8988T (cell line): ENCODE data around the gene RSPO1.
A peak's percentile ranks its signal among the peaks of the same experiment; 100 is the strongest.
"Not testable (repeated sequence)": the region's sequence is repeated elsewhere in the genome, so short reads cannot be mapped to it uniquely, and the experiment has no call there.

Source experiments
- DNase-seq: peaks from one replicate; pipeline ENCODE4 v3.0.0; 2011

The RSPO1 gene

GRCh38 chr1:37612186-37612585 is 22.5 kb downstream of the RSPO1 start:
- DNase-seq: no peak

GRCh38 chr1:37609994-37610393 is 24.7 kb downstream of the RSPO1 start:
- no peak for DNase-seq

- no peak for DNase-seq
These were observed 25.7 kb downstream of the RSPO1 start for GRCh38 chr1:37609002-37609401.

DNA sequence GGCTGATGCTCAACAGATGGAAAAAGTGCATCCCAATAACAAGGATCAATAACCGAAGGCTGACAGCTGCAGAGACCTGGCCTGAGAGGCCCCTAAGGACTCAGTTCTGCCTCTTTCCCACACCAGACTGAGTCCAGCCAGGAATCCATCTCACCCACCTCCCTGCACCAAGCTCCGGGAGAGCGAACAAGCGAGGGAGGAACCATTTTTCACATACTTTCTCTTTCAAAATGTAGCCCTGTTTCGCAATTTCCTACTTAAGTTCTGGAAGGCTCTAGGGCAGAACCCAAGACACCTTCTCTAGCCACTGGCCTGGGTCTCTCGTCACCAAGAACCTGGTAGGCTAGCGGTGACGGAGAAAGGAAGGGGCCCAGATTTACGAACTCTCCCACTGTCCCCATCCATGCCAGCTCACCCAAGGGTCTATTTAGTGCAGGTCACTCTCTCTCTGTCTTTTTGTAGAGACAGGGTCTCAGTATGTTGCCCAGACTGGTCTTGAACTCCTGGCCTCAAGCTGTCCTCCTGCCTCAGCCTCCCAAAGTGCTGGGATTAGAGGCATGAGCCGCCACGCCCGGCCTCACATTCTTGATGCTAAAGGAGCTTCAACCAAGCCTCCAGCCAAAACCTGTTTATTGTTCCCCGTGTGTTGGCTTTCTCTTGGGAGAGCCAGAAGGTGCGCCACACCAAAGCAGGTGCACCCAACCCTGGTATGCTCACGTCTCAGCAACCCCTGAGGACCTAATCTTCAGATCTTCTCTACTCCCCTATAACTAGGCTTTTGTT is 28.0 kb downstream of the RSPO1 start:
- DNase-seq: no peak

DNA sequence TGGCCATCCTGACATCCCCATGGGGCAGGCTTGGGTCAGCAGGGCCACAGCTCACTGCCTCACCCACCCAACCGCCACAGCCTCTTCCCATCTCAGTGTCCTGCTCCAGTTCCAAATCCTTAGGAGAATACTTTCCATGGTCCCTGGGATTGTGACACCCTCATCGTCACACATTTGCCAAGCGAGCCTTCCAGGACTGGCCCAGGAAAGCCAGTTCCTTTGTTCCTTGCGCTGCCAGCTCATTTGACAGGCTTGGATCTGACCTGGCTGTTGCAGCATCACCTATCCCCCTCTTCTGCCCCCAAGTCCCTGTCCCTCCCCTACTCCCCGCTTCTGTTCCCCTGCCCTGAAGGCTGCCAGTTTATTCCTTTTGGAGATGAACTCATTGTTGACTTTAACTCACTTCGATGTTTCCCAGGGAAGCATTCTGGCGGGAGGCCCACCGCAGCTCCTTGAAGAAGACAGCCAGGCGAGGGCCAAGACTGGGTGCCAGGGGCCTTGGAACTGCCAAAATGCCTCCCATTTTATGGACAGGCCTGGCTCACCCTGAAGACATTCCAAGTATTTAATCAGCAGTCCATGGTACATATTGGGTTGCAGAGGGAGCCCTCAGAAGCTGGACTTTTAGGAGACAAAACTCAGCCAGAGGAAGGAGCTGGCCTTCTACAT is 28.8 kb downstream of the RSPO1 start:
- no peak for DNase-seq

DNA sequence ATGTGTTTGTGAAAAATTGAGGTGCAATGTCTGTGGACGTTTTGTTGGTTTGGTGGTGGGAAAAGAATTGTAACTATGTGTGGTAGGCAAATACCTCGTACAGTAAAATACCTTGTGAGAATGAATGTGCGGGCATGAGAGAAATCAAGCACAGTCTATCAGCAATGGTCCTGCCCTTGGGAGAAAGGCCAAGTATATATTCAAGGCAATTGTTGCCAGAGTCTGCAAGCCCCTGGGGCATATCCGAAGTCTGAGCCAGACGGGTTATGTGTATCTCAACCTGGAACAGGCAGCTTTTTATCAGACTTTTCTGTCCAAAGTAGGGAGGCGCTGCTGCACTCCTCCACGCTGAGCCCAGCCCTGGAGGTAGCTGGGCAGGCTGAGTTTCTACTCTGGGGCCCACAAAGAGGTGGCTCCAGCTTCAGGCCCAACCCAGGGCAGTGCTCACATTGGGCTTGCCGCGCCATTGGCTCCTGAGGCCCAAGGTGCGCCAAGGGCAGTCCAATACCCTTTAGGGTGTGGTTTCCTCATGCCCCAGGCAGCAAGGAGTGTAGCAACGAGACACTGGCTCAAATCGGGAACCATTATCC is 29.5 kb downstream of the RSPO1 start:
- DNase-seq: no peak

GRCh38 chr1:37602750-37603694 is 31.7 kb downstream of the RSPO1 start:
- peak; percentile 39 for DNase-seq

- DNase-seq: no peak
These were observed 33.3 kb downstream of the RSPO1 start for GRCh38 chr1:37601441-37601840.

DNA sequence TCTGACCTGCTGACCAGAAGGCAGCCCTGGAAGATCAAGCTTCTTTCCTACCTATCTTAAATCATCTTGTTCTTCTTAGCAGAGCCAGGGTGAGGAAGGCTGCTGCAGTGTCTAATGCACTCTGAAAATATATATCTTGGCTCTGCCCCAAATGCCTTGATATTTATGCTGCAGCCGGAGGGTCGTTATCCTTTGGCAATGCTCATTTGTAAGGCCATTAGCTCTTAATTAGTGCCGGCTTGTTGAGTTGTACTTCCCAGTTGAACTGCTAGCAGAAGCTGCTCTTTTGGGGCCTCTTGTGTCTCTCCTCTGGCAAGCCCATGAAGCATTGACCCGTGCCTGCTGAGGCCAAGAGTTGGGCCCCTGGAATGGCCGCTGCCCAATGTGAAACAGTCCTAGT is 34.8 kb downstream of the RSPO1 start:
- DNase-seq: no peak

GRCh38 chr1:37596182-37596667 is 38.5 kb downstream of the RSPO1 start:
- no peak for DNase-seq

- peak; percentile 79 for DNase-seq
These were observed 39.1 kb downstream of the RSPO1 start, which contains the start of gene GNL2 for GRCh38 chr1:37595440-37596181. TSS of gene GNL2 (minus strand) at chr1:37595937. CDS start at chr1:37595822, 115 bp downstream.

DNA sequence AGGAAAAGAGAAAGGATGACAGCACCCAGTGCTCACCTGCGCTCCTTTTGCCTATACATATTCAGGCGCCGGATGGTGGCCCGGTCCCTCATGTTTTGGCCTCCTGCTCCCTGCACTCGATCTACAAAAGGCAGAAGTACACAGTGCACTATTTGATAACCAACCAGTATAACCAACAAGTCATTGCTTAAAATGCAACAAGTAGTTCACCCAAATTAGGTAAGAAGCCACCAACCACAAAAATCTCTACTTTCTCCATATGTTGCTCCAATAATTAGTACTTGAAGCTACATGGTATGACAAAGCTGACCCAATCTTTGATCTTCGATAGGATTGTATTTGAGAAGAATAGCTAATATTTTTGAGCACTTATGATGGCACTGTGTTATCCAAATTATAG is 41.0 kb downstream of the RSPO1 start:
- no peak for DNase-seq

GRCh38 chr1:37588939-37589338 is 45.8 kb downstream of the RSPO1 start:
- no peak for DNase-seq

- DNase-seq: not testable (repeated sequence)
These were observed 50.1 kb downstream of the RSPO1 start for GRCh38 chr1:37584544-37584943.

GRCh38 chr1:37575692-37576091 is 59.0 kb downstream of the RSPO1 start:
- no peak for DNase-seq

DNA sequence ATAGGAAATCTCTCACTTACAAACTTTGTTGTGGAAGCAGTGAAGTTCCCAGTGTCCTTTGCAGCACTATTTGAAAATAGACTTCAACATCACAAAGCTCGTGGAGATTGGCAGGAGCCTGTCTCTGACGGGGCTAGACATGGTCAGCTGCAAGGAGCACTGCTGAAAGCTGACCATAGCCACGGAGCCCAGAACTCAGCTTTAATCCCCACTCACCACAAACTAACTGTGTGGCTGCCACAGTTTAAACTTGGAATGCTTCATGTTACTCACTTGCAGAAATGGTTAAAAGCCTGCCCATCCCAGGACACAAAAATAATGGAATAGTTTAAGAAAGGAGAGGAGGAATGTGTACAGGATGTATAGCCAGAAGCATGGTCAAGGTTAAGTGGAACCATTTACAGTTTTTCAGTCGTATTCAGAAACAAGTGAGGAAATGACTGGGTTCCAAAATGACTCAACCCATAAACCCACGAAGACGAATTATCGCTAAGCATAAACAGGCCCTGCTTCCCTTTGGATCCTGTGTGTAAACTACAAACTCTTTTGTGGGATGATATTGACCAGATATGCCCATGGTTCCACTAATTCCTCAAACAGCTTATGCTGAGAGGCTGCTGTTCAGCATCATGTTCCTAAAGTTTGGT is 59.7 kb downstream of the RSPO1 start:
- no peak for DNase-seq

DNA sequence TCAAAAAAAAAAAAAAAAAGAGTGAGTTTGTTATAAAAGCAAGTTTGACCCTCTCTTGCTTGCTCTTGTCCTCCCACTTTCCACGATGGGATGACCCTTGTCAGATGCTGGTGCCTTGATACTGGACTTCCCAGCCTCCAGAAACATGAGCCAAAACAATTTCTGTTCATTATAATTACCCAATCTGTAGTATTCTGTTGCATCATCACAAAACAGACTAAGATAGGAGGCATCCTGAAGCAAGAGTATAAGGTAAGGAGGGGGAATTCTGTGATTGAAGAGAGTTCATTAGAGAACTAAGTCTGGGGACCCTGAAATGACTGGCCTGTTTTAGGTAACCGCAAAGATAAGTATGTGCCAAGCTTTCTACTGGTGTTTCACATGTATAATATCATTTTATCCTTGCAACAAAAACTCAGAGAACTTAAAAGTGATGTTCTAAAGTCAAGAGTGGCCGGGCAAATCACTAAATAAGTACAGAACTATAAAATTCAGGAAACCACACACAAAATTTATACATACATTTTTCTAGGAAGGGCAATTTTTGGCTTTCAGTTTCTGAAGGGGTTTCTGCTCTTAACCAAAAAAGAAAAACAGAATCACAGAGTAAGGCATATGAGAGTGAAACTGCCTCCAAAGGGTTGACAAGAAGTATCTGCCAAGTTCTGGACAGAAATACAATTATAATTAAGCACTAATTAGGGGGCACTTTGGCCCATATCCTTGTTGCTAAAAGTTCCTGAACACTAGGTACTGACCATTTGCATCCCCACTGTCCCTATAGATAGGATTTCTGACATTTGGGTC is 64.0 kb downstream of the RSPO1 start:
- DNase-seq: no peak

DNA sequence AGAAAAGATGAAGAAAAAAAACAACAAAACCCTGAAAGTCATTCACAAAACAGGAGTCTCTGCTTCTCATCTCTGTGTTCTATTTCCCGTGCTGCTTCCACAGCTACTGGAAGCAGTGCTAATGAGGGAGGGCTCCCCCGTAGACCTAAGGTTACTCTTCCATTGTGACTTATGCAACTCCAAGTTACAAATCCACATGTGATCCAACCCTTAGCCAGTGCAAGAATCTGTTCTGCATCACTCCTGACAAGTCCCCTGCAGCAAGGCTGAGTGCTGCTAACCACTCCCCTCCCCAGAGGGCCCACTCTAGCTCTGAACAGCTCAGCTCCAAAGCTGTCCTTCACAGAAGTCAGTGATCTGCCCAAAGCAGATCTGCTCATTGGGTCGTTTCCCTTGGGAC is 67.7 kb downstream of the RSPO1 start:
- no peak for DNase-seq

DNA sequence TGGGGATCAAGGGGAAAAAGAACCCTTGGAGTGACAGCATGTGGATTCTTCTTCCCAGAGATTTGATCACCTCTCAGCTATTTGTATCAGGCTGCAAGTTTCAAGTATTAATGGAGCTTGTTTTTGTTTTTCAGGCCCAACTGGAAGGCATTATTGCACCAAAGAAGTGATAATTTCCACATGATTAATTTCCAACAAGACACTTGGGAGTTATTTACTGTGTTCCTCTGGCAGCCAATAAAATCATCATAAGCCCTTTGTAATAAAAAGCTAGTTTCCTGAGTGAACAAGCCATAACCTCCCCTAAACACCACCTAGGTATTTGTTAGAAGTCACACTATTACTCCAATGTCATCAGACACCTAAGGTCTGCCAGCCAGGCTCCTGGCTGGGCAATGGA is 69.8 kb downstream of the RSPO1 start:
- DNase-seq: no peak

DNA sequence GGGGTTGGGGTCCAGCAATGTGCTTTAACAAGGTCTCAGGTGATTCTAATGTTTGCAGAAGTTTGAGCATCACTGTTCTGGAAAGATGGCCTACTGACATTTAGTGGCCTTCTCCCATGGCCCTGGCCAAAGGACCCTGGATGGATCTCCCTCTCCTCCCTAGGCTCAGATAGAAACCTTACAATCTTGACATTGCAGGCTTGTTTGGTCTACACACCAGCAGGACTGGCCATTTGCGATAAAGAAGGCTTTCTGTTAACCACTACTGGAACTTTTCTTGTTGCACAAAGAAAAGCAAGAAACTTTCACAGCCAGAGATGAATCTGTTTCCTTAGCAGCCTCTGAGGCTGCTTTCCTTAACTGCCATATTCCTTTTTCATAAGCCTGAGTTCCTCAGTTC is 71.7 kb downstream of the RSPO1 start:
- DNase-seq: no peak
